GM21423 (cell line): Measurements from ENCODE around the gene SLC22A1.
"Not testable (repeated sequence)": the region's sequence is repeated elsewhere in the genome, so short reads cannot be mapped to it uniquely, and the experiment has no call there.

Experiments
- ATAC-seq: cut with Tn5 transposase; IDR thresholded peaks from one replicate; pipeline ENCODE4 v1.9.1; 2021; ENCODE audit warnings: mild to moderate bottlenecking, moderate library complexity; ENCODE audit not compliant: unreplicated experiment

SLC22A1 gene

DNA sequence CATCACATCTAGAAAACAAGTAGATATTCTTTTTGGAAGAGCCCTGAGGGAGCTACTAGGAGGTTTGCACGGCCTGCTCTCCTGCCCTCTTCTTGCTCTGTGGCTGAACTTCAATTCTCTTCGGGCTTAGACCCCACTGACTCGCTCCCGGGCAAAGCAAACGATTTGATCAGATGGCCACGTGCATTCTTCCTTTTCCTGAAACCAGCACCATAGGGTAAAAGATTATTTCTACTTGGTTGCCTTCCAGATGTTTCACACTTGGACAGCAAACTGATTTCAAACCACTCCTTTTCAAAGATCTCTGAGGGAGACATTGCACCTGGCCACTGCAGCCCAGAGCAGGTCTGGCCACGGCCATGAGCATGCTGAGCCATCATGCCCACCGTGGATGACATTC is at the start of gene SLC22A1:
Gene SLC22A1, plus strand, starts transcription at position 258 of the 400 bp plus-strand sequence. Its CDS starts 121 bp downstream, at position 379.
- no peak for ATAC-seq

DNA sequence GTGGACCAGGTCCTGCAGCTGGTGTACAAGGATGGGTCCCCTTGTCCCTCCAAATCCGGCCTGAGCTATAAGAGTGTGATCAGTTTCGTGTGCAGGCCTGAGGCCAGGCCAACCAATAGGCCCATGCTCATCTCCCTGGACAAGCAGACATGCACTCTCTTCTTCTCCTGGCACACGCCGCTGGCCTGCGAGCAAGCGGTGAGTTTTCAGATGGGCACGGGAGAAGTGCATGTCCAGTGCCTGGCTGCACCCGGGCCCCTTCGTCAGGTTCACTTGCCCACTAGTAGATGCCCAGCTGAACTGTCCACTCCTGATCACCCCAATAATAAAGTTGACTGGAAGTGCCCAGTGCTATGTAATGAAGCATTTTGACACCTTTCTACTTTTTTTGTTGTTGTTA is 48.3 kb upstream of the SLC22A1 start:
- no peak for ATAC-seq

DNA sequence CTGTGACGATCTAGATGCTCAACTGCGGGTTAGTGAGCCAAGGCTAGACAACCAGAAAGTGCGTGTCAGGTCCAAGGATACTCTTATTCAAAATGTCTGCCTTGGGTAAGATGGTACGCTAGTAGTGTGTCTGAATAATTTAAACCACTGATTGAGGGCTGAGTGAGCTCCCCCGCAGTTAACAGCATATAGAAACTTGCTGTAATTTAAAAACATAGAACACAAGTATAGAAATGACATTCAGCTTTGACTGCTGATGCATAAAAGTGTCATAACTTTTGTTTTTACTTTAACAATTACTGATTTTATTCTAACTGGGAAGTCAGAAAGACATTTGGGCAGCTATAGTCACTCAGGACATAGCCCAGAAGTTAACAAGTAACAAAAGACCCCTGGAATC is 45.6 kb upstream of the SLC22A1 start:
- ATAC-seq = no peak

DNA sequence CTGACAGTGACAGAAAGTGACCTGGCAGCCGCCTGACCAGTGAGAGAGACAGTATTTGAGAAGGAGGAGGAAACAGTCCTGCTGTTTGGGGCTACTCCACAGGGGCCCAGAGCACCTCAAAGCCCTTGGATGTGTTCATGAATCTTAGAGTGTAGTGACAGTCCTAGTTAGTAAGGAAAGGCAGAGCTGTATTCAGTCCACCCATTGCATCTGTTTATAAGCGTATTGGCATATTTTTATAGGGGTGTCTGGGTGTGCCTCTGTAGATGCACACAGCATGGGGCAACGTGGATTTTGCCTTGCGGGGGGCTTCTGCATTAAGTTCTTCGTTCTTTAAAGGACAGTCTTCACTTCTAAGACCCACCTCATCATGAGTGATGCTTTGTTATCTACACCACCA is 44.6 kb upstream of the SLC22A1 start:
- ATAC-seq = no peak

DNA sequence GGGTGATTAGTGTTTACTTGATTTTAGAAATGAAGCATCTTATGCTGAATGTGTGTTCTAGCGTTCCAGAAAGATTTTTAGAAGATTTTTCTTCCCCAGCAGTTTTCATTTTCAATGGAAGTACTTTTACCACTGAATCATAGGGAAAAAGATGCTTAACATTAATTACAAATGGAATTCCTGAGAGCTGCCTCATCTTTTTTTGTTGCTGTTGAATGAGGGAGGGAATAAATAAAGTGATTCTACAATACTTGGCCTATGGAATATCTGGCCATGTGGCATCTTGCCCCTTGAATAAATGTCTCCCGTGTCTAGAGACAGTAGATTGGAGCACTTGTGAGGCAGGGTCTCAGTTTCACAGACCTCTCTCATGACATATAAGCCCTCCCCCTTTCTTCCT is 44.1 kb upstream of the SLC22A1 start:
- ATAC-seq = no peak

DNA sequence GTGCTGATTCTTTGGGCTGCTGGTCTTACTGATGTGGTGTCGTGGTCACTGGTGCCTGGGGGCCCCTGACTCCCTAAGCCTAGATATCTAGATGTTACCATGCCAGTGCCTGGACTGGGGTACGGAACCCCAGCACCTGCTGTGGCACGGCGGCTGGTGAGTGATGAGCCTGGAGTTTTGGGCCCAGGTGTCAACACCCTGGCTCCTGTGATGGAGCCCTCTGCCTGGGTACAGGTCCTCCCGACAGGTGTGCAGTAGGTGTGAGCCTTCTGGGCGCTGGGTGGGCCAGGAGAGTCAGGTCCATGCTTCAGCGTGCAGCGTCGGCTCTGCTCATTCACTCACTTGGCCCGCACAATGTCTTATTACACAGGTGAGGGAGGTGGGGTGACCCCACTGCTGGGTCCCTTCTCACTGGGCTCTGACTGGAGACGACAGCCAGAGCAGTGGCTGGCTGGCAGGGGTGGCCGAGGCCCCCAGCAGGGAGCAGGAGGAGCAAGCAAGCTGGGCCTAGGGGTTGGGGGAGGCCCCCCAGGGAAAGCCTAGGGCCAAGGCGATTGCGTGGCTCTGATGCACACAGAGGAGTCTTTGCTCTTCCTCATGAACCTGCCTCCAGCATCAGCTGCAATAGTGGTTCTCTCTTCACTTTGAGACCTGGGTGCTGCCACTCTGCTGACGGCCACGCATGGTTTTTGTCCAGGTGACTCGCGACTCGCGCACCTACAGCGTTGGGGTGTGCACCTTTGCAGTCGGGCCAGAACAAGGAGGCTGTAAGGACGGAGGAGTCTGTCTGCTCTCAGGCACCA is 42.5 kb upstream of the SLC22A1 start:
- no peak for ATAC-seq

DNA sequence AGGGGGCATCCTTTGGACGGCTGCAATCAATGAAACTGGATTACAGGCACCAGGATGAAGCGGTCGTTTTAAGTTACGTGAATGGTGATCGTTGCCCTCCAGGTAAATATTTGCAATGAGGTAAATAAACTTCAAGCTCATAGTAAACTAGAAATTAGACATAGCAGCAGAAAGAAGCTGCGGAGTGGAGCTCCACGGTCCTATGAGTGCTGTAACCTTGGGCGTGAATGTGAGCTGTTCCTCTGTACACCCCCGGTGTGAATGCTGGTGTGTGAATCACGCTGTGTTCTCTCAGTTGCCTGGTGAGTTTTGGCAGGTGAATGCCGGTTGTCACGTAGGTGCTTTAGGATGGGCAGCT is 42.0 kb upstream of the SLC22A1 start:
- no peak for ATAC-seq

DNA sequence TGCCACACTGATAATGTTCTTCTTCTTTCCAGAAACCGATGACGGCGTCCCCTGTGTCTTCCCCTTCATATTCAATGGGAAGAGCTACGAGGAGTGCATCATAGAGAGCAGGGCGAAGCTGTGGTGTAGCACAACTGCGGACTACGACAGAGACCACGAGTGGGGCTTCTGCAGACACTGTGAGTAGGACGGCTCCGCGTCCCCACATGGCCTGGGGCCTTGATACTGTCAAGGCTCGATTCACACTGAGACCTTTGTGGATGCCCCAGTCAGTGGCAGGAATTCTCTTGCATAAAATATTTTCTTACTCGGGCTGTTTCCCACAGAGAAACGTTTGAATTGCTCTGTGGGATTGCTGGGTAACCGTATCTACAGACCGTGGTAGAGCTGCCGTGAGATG is 41.5 kb upstream of the SLC22A1 start:
- no peak for ATAC-seq

DNA sequence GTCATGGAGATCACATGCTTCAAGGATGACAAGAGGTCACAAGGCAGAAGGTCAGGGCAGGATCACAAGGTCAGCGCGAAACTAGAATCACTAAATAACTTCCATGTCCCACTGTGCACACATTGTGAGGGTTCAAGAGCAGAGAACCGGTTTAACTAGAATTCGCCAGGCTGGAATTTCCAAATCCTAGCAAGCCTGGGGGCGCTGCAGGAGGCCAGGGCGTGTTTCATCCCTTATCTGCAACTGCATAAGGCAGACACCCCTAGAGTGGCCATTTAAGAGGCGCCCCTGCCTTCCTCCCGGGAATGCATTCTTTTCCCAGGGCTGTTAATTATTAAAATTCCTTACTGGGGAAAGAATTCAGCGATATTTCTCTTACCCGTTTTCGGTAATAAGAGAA is 40.2 kb upstream of the SLC22A1 start:
- no peak for ATAC-seq

DNA sequence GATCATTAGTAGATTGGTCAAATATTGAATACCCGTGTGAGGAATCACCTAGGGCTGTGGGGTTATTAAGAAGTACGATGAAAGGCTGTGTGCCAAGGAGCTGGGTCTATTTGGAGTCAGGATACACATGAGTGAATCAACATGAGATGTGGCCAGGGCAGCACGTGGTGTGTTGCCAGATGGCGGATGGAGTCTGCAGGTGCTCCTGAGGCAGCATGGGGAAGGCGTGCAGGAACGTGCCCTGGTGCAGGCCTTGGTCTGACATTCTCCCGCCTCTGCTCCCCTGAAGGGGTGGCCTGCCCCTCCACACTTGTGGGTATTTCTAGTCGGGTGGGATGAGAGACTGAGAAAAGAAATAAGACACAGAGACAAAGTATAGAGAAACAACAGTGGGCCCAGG is 39.0 kb upstream of the SLC22A1 start:
- ATAC-seq = no peak

DNA sequence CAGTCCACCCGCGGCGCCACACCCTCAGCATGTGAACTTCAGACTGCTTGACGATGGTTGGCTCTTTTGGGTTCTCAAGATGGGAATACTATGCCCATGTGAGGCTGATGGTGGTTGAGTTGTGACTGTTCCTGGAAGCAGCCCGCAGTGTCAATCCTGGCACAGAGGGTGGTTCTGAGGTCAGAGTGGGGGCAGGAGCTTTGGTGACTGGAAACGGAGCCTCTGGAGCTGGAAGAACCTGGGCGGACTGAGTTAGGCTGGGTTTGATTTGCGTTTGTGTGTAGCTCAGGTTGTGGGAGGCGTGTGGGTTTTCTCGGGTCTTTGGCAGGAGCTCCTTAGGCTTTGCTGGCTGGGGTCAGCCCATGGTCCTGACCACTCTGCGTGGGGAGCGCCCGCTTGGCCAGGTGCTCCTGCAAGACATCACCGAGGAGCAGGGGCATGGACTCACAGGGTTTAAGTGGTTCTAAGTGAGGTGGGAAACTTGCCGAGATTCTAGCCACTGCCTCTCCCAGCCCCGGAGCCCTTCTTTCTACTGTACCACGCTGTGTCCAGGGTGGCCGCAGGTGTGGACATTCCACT is 37.3 kb upstream of the SLC22A1 start:
- no peak for ATAC-seq

DNA sequence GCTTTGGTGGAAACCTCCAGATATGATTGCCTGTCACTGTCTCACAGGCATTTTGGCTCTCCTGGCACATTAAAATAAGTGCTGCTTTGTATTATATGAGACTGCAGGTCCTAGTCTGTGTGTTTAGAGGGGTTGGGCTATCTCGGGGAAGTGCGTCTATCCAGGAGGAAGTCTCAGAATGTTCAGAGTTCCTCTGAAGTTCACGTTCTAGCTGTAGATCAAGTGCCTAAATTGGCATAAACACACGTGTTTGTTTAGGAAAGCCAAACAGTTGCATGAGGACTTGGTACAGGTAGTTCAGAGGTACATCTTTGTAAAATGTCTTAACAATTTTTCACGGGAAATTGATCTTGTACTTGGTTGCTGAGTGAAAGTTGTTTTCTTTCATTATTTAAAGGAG is 36.4 kb upstream of the SLC22A1 start:
- ATAC-seq = no peak

DNA sequence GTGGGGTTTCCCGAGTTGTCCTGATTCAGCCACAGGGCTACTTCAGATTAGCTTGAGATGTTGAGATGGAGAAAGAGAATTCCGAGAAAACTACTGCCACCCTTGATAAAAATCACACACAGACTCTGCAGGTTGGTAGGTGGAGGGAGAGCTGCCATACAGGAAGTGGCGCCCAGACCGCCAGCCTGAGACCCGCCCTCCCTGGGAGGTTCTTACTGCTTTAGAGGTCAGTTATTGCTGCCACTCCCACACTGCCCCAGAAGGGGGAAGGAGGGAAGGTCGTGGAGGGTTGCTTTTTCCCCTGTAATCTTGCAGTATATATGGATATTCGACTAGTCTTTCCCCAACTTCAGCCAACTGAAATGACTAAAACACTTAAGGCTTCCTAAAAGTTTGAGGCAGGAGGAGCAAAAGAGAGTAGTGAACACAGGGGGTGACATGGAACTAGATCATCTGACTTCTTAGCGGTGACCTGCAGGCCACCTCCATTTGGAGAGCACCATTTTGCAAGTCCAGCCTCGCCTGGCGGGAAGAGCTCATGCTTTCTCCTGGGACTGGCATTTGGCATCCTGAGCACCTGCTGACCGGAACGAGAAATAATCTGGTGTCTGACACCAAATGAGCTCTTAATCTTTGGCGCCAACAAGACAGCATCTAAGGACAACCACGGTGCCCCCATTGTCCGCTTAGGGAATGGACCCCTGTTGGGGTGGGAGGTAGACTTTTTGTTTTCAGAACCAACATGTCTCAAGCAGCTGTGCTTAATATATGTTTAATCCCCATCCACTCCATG is 35.7 kb upstream of the SLC22A1 start:
- no peak for ATAC-seq

DNA sequence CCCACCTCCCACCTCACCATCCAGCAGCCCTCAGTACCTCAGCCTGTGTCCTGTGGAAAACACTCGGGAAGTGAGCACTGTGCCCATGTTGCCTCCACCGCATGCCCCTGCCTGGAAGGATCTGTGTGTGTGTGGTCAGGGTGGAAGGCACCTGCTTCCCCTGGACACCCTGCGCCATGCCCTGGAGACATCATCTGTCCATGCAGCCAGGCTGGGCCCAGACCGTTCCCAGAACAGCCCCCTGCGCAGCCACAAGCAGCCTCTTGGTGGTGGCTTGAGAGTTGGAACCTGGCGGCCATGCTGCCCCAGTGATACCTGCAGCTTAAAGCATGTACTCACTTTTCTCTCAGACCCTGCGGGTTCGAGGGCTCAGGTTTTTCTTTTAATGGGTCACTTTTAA is 34.9 kb upstream of the SLC22A1 start:
- ATAC-seq = no peak

DNA sequence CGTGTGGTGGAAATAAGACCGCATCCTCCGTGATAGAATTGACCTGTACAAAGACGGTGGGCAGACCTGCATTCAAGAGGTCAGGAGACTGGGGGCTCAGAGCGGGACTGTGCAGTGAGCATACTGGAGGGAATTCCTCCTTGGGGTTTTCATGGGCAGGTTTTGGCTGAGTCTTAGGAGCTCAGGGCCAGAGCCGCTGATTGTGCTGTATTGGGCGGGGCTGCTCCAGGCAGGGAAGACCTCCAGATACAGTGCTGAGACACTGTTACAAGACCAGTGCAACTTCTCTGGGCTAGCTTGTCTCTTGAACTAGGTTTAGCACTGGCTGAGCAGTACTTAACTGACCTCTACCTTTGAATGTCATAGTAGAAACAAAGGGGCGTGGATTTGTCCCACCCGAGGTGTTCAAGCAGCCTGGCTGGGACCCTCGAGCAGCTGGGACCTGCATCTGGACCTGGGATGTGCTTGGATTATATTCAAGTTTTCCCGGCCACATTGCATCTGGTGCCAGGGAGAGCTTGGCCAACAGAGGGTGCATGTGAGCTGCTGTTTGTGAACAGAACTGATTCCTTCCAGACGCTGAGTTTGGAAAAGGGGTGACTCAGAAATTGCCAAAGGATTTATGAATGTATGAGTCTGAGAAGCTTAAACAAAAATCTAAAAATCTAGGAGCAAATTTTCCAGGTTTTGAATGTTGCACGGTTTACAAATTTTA is 33.4 kb upstream of the SLC22A1 start:
- ATAC-seq = no peak

DNA sequence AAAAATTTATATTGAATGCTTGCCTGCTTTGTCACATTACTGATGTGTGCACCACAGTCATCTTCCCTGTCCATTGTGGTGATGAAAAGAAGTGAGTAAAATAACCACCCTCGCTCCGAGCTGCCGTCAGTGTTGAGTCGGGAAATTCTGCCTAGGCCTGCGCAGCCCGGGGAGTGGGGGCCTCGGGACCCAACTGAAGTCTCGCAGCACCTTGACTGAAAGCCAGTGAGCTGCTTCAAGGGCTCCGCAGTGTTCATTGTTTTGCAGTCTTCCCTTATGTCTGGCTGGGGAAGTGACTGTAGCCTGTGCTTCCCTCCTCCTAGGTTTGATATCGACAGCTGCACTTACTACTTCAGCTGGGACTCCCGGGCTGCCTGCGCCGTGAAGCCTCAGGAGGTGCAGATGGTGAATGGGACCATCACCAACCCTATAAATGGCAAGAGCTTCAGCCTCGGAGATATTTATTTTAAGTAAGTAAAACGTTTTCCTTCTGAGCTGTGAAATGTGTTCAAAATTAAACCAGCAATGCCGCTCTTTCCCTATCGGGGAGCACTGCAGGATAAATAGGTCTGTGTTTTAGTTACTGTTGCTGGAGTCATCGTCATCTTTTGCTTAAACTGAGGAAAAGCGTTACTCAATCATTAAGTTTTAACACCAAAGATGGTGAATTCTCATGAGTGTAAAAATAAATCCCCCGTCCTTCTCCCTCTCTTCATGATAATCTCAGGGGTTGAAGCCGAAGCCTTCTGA is 32.7 kb upstream of the SLC22A1 start:
- ATAC-seq = no peak

DNA sequence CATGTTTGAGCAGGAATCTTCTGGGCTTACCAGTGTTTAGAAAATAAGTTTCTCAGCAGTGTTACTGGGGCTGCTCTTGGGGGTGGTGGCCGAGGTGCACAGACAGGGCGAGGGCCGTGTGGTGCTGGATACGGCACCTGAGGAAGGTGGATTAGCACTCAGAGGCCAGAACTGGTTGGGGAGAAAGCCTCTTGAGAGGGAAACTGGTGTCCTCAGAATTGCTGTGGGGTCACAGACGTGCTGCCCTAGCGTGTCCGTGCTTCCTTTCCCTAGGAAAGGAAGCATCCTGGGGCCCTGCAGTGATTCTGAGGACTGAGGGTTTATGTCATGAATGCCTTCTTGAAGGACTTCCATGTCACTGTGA is 32.1 kb upstream of the SLC22A1 start:
- ATAC-seq = no peak

DNA sequence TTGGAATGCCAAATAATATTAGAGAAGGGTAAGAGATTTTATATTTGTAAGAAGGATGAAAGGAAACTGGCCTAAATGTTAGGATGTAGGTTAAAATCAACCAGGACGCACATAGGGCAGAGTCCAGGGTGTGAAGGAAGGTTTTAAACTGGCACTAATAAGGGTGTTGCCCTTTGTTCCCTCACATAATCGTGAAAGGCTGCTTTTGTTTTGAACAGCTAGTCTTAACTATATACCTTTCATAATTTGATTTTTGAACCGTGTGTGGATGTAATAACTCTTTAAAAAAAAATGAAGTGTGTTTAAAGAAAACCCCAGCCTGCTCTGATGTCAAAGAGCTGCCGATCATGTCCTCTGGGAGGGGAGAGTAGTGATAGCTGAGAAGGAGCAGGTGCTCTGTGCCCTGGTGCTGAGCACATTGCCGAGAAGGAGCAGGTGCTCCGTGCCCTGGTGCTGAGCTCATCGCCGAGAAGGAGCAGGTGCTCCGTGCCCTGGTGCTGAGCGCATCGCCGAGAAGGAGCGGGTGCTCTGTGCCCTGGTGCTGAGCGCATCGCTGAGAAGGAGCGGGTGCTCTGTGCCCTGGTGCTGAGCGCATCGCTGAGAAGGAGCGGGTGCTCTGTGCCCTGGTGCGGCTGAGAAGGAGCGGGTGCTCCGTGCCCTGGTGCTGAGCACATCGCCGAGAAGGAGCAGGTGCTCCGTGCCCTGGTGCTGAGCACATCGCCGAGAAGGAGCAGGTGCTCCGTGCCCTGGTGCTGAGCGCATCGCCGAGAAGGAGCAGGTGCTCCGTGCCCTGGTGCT is 31.0 kb upstream of the SLC22A1 start:
- ATAC-seq = not testable (repeated sequence)

DNA sequence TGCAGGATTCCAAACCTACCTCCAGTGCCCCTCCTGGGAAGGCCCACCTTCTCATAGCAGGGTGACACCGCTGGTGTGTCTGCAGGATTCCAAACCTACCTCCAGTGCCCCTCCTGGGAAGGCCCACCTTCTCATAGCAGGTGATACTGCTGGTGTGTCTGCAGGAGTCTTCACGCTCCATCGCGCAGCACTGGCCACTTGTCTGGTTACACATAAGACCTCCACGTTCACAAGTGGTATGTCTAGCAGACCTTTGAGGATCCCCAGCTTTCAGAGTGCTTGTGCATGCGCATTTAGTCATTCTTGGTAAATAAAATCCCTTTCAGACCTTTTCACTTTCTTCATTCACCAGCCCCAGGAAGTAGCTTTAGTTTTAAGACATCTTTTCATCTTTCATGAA is 29.4 kb upstream of the SLC22A1 start:
- not testable (repeated sequence) for ATAC-seq

DNA sequence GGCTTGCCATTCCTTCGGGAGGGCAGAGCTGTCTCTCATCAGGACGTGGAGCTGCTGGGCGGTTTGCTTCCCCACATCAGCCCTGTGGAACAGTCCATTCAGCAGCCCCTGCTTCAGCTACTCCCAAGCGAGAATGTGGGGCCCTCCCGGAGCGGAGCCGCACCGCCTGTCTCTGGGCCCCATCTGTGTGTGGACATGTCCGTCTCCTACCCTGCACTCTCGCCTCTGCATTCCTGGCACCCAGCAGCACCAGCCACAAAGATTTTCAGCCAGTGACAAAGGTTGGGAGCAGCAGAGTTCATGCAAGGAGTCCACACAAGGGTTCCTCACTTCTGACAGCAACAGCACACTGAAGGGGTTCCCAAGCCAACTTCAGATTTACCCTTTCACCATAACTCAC is 29.0 kb upstream of the SLC22A1 start:
- ATAC-seq = no peak
